GM19351 (cell line): ENCODE data around the gene PPP1R16B.
"Not testable (repeated sequence)": the region's sequence is repeated elsewhere in the genome, so short reads cannot be mapped to it uniquely, and the experiment has no call there.

ENCODE experiments used
- ATAC-seq: cut with Tn5 transposase; IDR thresholded peaks from one replicate; pipeline ENCODE4 v1.9.1; 2021; ENCODE audit warnings: mild to moderate bottlenecking, moderate library complexity; ENCODE audit not compliant: unreplicated experiment

PPP1R16B gene

DNA sequence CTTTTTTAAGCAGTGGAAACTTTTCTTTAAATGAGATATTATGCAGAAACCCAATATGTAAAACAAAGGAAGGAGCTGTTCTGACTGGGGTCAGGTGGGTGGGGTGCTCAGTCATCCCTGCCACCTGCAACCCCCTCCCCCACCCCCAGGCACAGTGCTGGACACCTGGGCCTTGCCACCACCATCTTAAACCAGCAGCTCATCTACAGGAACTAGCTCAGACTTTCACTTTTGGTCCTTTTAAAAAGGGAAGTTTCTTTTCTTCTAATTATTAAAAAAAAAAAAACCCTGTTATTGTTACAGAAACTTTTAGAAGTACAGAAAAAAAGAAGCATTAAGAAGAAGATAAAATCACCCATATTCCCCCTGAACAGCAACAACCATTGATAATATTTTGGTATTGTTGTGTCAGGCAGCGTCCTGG lies 37.1 kb downstream of the PPP1R16B start:
- peak; percentile 92 for ATAC-seq

DNA sequence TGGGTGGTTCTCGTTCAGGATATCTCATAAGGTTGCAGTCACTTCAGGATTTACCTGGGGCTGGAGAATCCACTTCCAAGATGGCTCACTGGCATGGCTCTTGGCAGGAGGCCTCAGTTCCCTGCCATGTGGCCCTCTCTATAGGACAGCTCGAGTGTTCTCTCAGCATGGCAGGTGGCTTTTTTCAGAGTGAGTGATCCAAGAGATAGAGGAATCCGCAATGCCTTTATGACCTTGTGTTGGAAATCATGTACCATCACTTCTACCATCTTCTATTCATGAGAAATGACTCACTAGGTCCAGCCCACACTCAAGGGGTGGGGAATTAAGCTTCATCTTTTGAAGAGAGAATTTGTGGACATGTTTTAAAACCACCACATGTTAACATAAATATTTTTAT lies 37.8 kb downstream of the PPP1R16B start:
- ATAC-seq, result no peak

DNA sequence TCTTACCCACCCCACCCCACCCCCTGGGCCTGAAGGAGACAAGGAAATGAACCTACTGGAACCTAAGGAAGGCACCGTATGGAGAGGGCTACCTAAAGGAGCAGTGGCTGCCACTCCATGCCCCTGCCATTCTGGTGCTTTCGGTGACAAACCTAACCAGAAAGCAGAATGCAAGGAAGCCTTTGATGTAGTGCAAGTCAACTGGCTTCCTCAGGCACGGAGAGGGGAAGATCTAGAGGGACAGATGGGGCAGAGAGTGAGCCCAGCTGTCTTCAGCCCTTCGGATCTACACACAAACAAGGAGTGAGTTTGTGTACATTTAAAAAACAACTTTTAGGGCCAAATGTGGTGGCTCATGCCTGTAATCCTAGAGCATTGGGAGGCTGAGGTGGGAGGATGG lies 39.5 kb downstream of the PPP1R16B start:
- ATAC-seq, result no peak

DNA sequence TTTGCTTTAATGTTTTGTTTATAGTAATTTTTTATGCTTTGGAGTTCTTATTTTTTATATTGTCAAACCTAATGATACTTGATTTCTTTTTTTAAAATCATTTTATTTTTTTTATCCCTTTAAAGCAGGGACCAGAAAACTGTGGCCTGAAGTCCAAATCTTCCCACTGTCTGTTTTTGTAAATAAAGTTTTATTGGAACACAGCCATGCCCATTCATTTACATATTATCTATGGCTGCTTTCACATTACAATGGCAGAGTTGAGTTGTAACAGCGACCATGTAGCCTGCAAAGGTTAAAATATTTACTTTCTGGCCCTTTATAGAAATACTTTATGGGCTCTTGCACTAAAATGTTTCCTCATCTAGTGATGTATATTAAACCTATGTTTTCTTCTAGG lies 42.3 kb downstream of the PPP1R16B start:
- no peak for ATAC-seq

DNA sequence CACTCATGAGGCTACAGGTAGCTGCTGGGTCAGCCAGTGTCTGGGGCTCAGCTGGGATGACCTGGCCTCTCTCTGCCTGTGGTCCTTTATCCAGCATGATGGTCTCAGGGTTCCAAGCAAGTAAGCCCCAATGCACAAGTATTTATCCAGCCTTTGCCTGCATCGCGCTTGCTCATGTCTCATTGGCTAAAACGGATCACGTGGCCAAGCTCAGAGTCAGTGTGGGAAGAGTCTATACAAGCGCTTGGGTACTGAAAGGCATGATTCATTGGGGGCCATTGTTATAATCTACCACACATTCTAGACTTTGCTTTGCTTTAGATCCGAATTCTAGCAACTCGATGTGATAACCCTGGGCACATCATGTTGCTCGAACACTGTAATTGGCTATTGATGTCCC lies 48.3 kb downstream of the PPP1R16B start:
- no peak for ATAC-seq

DNA sequence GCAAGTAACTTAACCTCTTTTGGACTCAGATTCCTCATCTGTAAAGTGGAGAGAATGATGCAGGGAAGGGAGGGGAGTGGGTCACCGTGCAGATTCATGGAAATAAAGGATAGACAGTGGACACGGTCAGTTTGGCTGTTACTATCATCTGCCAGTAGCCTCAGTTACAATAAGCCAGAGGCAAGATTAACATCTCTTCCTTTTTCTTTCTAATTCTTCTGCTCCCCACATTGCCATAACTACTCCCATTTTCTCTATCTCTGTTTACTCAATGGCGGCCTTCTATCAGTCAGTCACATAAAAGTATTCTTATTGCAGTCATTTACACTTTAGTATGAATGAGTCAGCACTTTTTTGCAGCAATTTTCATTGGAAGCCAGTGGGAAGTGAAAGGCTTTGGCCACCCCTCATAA lies 49.2 kb downstream of the PPP1R16B start:
- ATAC-seq, result no peak

DNA sequence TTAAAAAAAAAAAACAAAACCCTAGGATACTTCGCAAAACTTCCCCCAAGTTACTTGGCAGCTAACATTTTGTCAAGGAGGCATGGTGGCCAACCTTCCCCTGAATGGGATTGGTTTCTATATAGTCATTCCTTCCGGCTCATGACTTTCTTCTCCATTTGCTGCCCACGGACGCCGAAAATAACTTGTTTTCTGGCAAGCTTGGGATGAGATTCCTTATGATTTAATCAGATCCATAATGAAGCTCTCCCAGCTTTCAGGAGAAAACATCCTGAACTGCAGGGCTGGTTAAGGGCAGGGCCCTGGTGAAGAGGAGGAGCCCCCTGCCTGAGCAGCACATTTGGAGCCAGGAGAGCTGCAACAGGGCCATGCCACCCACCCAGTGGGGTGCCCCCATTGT lies 49.9 kb downstream of the PPP1R16B start:
- no peak for ATAC-seq

DNA sequence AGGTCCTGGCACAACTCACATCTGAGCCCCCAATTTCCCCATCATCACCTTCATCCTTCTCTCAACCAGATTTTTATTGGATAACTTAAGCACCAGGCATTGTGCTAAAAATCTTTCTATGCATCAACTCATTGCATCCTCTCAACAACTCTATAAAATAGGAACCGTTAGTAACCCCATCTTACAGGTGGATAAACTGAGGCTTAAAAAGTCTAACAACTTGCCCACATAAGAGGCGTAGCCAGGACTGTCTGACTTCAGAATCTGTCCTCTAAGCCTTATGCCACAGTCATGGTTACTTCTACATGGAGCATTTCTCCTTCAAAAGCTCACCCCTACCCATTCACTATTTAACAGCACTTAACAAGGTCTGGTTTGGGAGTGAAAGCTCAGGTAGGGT lies 51.1 kb downstream of the PPP1R16B start:
- ATAC-seq, result no peak

DNA sequence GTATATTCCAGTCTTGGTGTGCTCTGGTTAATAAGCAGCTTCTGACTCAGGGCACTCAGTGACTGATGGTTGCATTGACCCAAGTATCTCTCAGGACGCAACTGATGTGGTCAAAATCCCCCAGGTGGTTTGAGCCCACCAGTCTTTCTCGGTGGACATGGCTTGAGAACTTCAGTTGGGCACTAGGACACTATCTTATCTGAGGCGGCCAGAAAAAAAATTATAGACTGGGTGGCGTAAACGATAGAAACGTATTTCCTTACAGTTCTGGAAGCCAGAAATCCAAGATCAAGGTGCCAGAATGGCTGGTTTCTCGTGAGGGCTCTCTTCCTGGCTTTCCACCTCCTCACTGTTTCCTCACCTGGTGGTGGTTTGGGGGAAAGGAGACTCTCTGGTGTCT lies 52.2 kb downstream of the PPP1R16B start:
- ATAC-seq, result no peak

DNA sequence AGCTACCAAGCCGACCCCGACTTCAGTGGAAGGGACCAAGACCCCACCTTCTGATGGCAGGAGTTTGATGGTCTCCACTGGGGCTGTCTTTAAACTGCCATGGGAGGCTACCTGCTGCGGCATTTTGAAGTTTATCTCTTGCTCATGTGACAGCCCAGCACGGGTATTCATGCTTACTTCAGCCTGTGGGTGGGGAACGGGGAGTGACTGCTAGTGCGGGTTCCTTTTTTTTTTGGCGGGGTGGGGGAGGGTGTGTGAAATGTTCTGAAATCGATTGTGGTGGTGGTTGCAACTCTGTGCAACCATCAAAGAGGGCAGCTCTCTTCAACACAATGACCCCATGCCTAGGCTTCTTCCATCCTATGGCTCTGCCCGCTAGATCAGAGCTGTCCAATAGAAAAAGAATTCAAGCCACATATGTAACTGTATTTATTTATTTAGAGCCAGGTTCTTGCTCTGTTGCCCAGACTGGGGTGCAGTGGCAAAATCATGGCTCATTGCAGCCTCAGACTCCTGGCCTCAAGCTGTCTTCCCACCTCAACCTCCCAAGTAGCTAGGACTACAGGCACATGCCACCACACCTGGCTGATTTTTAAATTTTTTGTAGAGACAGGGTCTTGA lies 53.7 kb downstream of the PPP1R16B start:
- peak; percentile 46 for ATAC-seq

DNA sequence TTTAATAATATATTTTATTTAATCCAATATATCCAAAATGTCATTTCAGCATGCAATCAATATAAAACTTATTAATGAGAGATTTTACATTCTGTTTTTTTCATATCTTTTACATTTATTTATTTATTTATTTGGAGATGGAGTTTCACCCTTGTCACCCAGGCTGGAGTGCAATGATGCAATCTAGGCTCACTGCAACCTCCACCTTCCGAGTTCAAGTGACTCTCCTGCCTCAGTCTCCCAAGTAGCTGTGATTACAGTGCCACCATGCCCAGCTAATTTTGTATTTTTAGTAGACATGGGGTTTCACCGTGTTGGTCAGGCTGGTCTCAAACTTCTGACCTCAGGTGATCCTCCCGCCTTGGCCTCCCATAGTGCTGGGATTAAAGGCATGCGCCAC lies 54.4 kb downstream of the PPP1R16B start:
- not testable (repeated sequence) for ATAC-seq

DNA sequence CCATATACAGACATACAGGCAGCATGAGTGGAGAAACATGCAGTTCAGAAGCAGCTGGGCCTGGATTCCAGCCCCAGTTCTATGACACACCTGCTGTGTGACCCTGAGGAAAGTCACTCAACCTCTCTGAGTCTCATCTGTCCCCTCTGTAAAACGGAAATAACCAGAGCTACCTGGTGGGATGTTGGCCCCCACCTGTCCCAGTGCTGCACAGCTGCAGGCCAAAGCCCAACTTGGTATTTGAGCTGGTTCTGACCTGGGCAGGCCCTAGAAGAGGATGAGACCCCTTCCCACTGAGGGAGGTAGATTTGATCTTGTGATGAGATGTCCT lies 55.5 kb downstream of the PPP1R16B start:
- no peak for ATAC-seq

DNA sequence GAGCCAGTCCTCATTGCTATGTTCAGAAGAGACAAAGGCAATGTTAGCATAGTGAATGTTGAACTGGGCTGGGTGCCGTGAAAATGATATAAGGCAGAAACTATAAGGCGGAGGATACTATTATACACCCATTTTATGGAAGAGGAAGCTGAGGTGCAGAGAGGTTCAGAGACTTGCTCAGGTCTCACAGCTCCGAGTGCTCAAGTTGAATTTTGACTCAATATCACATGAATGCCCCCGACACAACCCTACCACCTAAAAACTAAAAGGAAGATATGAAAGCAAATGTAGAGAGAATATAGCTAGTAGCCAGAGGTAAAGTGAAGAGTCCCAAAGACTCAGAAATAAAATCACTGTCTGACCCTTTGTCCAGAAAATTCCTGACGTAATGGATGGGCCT lies 56.7 kb downstream of the PPP1R16B start:
- ATAC-seq, result no peak

DNA sequence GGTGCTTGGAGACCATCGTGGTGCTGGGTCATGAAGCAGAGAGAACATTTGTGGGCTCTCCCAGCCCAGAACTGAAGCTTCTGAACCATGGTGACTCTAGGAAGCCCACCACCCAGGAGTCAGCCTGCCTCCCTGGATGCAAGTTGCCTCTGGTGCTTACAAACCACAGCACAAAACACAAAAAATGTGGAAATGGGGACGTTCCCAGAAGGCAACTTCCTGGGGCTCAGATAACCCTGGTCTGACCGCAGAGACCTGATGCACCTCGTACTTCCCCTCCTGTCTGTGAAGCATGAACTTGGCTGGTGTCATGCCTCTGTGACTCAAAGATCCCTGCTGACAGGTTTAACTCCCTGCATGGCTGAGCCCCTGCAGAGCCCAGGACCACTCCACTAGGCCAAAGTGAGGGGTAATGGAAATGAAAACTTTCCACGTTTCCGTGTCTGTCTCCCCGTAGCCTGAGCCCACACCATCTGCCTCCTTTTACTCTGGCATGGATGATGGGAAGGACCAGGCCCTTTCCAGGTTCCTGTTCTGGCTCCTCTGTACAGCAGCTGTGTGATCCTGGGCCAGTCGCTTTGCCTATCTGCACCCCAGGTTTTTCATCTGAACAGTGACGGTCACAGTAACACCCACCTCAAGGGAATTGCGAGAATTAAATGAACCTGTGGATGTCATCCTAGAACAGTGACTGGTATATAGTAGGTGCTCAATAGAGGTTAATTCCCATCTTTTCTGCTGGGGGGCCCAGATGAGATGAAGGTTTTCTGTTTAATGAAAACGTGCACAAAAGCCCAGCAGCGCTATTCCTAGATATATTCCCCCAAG lies 57.7 kb downstream of the PPP1R16B start:
- ATAC-seq, result peak; percentile 57

DNA sequence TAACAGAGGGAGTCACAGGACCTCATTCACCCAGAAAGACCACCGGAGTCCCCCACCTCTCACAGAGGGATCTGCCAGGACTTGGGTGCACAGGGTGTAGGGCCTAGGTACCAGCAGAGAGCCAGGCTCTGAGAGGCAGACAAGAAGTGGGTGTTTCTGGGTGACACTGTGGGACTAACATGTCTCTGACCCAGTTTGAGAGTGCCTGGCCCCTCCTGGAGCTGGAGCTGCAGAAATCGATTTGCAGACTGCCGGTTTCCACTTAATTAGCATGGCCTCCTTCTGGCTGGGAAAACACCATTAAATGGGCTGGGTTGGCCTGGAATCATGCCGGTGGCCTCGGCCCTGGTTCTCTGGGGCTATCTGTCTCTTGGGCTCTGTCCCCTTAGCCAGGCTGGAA lies 59.2 kb downstream of the PPP1R16B start:
- ATAC-seq, result no peak

DNA sequence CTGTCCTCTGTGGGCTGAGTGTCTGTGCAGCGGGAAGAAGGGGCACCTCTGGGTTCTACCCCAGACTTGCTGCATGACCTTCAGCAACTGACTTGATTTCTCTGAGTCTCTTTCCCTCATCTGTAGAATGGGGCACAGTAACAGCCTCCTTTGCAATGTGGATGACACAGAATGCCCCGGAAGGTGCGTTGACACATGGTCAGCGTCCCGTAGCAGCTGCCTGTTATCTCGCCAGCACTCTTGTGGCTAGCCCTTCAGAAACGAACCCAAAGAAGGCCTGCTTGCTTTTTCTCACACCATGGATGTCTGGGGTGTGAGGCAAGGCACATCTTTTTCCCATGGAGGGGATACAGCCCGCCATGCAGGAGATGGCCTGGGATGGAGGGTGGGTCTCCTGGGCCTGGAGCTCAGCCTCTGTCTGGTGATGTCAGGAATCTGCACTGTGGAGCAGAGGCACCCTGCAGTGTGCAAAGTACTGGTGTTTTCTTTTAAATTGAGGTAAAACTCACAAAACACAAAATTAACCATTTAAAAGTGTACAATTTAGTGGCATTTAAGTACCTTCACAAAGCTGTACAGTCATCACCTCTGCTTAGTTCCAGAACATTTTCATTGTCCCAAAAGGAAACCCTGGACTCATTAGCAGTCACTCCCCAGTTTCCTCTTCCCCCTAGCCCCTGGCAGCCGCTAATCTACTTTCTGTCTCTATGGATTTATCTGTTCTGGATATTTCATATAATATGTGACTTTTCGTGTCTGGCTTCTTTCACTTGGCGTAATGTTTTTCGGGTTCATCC lies 61.0 kb downstream of the PPP1R16B start:
- no peak for ATAC-seq

DNA sequence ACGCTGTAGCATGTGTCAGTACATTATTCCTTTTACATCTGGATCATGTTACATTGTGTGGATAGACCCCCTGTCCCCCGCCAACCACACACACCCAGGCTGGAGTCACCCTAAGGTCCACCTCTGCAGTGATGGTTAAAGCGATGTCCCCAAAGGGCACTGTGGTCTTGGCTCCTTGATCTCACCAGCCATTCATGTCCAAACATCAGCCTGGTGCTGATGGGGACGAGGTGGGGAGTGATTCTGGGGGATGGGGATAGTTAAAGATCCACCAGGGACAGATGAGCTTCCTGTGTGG lies 61.5 kb downstream of the PPP1R16B start:
- ATAC-seq, result no peak

DNA sequence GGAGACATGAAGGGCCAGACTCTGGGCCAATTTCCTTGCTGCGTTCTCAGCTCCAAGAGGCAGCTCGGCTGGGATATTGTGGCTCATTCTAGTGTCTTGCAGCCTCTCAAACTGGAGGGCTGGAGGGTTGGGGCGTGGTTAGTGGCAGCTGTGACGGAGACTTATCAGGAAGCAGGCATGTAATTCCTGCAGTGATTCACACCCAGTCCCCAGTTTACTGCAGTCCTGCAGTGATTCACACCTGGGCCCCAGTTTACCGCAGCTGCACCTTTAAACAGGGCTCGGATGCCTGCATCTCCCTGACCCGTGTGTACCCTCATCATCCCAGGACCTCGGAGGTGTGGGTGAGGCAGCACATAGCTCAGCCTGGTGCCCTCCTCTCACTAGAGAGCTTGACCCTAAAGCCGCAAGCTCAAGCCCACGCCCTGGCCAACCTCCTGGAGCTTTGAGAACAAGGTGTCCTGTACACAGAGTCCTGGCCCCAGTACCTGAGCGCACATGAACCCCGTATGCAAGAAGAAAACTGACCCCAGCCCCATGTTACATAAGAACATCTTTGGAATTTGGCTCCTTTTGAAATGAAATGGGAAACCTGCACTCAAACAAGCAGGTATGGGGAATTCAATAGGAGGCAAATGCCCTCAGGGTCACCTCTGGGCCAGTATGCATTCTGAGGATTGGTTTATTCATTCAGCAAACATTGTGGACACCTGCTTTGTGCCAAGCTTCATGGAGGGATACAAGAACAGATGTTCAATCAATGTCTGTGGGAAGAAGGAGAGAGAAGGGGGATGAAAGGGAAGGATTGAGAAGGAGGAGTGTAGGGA lies 65.4 kb downstream of the PPP1R16B start:
- ATAC-seq, result no peak

DNA sequence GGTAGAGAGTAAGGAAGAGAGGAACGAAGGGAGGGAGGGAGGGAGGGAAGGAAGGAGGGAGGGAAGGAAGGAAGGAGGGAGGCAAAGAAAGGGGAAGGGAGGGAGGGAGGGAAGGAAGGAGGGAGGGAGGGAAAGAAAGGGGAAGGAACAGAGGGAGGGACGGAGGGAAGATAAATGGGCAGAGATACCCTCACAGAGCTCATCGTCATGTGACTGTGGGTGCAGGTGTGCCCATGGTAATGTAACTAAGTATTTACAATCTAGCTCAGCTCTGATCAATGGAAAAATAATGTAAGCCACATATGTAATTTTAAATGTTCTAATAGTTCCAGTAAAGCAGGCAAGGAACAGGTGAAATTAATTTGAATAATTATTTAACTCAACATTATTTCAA lies 66.1 kb downstream of the PPP1R16B start:
- no peak for ATAC-seq

DNA sequence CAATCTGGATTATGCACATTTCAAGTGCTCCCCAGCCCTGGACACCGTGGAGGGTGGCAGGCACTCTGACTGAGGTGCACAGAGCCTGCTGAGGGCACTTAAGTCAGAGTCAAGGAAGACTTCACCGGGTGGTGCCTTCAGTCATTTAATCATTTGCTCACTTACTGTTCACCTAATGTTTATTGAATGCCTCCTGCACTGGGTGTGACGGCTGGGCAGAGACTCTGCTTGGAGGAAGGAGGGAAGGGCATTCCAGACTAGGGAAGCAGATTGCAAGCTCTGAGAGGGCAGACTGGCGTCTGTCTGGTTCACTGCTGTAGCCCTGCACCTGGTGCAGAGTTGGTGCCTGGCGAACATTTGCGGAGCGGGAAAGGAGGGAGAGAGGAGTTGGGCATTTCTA lies 66.5 kb downstream of the PPP1R16B start:
- ATAC-seq, result no peak

DNA sequence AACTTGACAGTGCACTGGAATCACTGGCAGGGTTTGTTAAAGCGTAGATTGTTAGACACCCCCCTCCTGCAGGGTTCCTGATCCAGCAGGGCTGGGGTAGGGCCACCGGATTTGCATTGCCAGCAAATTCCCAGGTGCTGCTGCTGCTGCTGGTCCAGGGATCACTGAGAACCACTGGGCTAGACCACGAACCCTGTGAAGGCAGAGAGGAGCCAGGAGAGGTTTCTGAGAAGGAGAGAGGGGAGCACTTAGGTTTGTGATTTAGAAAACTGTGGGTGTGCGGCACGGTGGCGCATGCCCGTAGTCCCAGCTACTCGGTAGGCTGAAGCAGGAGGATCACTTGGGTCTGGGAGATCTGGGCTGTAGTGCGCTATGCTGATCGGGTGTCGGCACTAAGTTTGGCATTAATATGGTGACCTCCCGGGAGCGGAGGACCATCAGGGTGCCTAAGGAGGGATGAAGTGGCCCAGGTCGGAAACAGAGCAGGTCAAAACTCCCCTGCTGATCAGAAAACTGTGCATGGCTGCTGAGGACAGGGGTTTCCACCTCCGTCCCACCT lies 67.1 kb downstream of the PPP1R16B start:
- peak; percentile 2 for ATAC-seq
